ENCODE results near the gene S1PR4.
"Not testable (repeated sequence)": the region's sequence is repeated elsewhere in the genome, so short reads cannot be mapped to it uniquely, and the experiment has no call there.

GRCh38 chr19:3172673-3173000, 5.9 kb upstream of the S1PR4 start:
- TF ChIP-seq E2F4 (CRISPR knock-in tag; IDR thresholded peaks at IDR 0.05; ENCODE audit: borderline replicate concordance, low read depth); IRF2 (CRISPR knock-in tag; IDR thresholded peaks at IDR 0.05; ENCODE audit: borderline replicate concordance, low read depth); CREB1 (CRISPR knock-in tag; IDR thresholded peaks at IDR 0.05); TEAD4 (CRISPR knock-in tag; IDR thresholded peaks at IDR 0.05); CTCF (IDR thresholded peaks at IDR 0.05); NFYB (CRISPR knock-in tag; conservative IDR thresholded peaks at IDR 0.05; ENCODE audit: low read depth); ETV6 (CRISPR knock-in tag; IDR thresholded peaks at IDR 0.05); TP53 (CRISPR knock-in tag; IDR thresholded peaks at IDR 0.05); SMAD4 (CRISPR knock-in tag; IDR thresholded peaks at IDR 0.05); TCF7 (CRISPR knock-in tag; IDR thresholded peaks at IDR 0.05; ENCODE audit: low read depth): not testable (repeated sequence)
- TF ChIP-seq, protein P1, sequence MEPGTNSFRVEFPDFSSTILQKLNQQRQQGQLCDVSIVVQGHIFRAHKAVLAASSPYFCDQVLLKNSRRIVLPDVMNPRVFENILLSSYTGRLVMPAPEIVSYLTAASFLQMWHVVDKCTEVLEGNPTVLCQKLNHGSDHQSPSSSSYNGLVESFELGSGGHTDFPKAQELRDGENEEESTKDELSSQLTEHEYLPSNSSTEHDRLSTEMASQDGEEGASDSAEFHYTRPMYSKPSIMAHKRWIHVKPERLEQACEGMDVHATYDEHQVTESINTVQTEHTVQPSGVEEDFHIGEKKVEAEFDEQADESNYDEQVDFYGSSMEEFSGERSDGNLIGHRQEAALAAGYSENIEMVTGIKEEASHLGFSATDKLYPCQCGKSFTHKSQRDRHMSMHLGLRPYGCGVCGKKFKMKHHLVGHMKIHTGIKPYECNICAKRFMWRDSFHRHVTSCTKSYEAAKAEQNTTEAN (CRISPR knock-in tag; IDR thresholded peaks at IDR 0.05): not testable (repeated sequence)
- TF ChIP-seq, protein P2, sequence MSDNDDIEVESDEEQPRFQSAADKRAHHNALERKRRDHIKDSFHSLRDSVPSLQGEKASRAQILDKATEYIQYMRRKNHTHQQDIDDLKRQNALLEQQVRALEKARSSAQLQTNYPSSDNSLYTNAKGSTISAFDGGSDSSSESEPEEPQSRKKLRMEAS (CRISPR knock-in tag; IDR thresholded peaks at IDR 0.05): not testable (repeated sequence)
- TF ChIP-seq, protein P3, sequence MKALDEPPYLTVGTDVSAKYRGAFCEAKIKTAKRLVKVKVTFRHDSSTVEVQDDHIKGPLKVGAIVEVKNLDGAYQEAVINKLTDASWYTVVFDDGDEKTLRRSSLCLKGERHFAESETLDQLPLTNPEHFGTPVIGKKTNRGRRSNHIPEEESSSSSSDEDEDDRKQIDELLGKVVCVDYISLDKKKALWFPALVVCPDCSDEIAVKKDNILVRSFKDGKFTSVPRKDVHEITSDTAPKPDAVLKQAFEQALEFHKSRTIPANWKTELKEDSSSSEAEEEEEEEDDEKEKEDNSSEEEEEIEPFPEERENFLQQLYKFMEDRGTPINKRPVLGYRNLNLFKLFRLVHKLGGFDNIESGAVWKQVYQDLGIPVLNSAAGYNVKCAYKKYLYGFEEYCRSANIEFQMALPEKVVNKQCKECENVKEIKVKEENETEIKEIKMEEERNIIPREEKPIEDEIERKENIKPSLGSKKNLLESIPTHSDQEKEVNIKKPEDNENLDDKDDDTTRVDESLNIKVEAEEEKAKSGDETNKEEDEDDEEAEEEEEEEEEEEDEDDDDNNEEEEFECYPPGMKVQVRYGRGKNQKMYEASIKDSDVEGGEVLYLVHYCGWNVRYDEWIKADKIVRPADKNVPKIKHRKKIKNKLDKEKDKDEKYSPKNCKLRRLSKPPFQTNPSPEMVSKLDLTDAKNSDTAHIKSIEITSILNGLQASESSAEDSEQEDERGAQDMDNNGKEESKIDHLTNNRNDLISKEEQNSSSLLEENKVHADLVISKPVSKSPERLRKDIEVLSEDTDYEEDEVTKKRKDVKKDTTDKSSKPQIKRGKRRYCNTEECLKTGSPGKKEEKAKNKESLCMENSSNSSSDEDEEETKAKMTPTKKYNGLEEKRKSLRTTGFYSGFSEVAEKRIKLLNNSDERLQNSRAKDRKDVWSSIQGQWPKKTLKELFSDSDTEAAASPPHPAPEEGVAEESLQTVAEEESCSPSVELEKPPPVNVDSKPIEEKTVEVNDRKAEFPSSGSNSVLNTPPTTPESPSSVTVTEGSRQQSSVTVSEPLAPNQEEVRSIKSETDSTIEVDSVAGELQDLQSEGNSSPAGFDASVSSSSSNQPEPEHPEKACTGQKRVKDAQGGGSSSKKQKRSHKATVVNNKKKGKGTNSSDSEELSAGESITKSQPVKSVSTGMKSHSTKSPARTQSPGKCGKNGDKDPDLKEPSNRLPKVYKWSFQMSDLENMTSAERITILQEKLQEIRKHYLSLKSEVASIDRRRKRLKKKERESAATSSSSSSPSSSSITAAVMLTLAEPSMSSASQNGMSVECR (CRISPR knock-in tag; IDR thresholded peaks at IDR 0.05; ENCODE audit: borderline replicate concordance): not testable (repeated sequence)
